ENCODE measurements around the gene CARF.

Gene CARF

GRCh38 chr2:203030991-203031390 lies 118.9 kb downstream of the CARF start:
- TF ChIP-seq ZNF274 (IDR thresholded peaks at IDR 0.05; ENCODE audit: low read depth, low read length) = no peak
- H3K4me3 ChIP-seq (ENCODE audit: low read length) = no peak overlapping the region

GRCh38 chr2:203033395-203033794 lies 121.3 kb downstream of the CARF start:
- no peak overlapping the region for H3K4me3 ChIP-seq (ENCODE audit: low read length)
- no peak for TF ChIP-seq ZNF274 (IDR thresholded peaks at IDR 0.05; ENCODE audit: low read depth, low read length)

GRCh38 chr2:203035879-203036470 lies 123.9 kb downstream of the CARF start:
- no peak for TF ChIP-seq ZNF274 (IDR thresholded peaks at IDR 0.05; ENCODE audit: low read depth, low read length)
- H3K4me3 ChIP-seq (ENCODE audit: low read length) = no peak overlapping the region

Data from GM08714 (cell line).